ENCODE data around the gene F10.
"Not testable (repeated sequence)": the region's sequence is repeated elsewhere in the genome, so short reads cannot be mapped to it uniquely, and the experiment has no call there.

F10 gene

GRCh38 chr13:113077953-113078901 is 44.4 kb upstream of the F10 start:
- no peak for DNase-seq (ENCODE audit: low spot score)
- no peak for TF ChIP-seq CTCF (IDR thresholded peaks at IDR 0.05; ENCODE audit: extremely low read depth, missing control alignments)

- DNase-seq (ENCODE audit: low spot score), result no peak
- TF ChIP-seq CTCF (IDR thresholded peaks at IDR 0.05; ENCODE audit: extremely low read depth, missing control alignments), result no peak
These were observed 43.5 kb upstream of the F10 start for GRCh38 chr13:113078902-113079780.

GRCh38 chr13:113079781-113080080 is 42.9 kb upstream of the F10 start:
- DNase-seq (ENCODE audit: low spot score), result not testable (repeated sequence)

GRCh38 chr13:113080361-113080831 is 42.2 kb upstream of the F10 start:
- TF ChIP-seq CTCF (IDR thresholded peaks at IDR 0.05; ENCODE audit: extremely low read depth, missing control alignments), result no peak
- no peak for DNase-seq (ENCODE audit: low spot score)

GRCh38 chr13:113080901-113081521 is 41.6 kb upstream of the F10 start:
- DNase-seq (ENCODE audit: low spot score), result no peak
- no peak for TF ChIP-seq CTCF (IDR thresholded peaks at IDR 0.05; ENCODE audit: extremely low read depth, missing control alignments)

- no peak for DNase-seq (ENCODE audit: low spot score)
- no peak for TF ChIP-seq CTCF (IDR thresholded peaks at IDR 0.05; ENCODE audit: extremely low read depth, missing control alignments)
These were observed 40.2 kb upstream of the F10 start for GRCh38 chr13:113082198-113083021.

GRCh38 chr13:113083022-113083373 is 39.6 kb upstream of the F10 start:
- DNase-seq (ENCODE audit: low spot score), result no peak
- no peak for TF ChIP-seq CTCF (IDR thresholded peaks at IDR 0.05; ENCODE audit: extremely low read depth, missing control alignments)

Measured in GM20000 (cell line).